ENCODE results near the gene HOPX. TPM values are rescaled to one million over a fixed set of nuclear protein-coding genes. Genes with fewer than 3 reads are reported as not detected.

Gene HOPX
- total and polyA plus RNA-seq, 2 of the 8 experiments (the other 6 are each of a cell fraction or from before 2014, with no cell fraction given) = not detected

DNA sequence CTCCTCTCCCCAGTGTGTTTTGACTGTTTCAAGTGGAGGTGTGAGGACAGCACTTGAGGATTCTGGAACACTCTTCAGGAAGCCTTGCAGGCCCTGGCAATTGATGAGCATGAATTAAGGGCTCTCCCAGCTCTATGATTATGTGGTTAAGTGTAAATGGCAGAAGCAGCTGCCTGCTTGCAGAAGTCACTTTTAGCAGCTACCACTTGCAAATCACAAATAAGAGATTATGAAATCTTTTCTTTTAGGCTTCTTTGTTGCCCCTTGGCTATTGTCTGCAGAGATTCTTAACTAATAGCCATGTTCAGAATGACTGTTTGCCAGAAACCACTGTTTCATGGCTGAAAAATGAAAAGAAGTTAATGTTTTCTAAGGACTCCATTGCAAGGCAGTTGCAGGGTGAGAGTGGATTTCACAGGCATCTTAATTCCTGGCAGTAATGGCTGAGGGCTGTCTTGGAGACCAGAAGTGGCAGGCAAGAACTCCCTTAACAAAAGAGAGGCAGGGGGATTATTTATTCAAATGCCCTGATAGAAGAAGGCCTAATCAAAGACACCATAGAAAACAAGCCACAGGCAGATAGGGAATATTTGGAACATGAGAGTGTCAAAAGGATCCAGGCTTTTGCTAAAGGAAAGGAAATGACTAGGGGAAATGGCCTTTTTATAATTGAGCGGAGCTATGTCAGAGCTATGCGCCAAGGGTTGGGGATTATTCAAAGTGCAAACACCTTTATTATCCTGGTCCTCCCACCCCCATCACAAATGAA is 8.3 kb upstream of the HOPX start:
- H2BK15ac ChIP-seq (ENCODE audit: low read length) = no peak overlapping the region
- no peak overlapping the region for H3K4ac ChIP-seq (replicated peaks; ENCODE audit: insufficient read length, low read depth, low read length)
- no peak overlapping the region for H4K91ac ChIP-seq (replicated peaks; ENCODE audit: insufficient read length, low read length)
- H2AFZ ChIP-seq (ENCODE audit: low read length) = no peak overlapping the region
- H3K14ac ChIP-seq (ENCODE audit: insufficient read length) = no peak overlapping the region
- H3K27me3 ChIP-seq (replicated peaks in 1 of 4; ENCODE audit: control insufficient read depth in 3 of 4, extremely low read depth in 1 of 4, insufficient read depth in 3 of 4, low read length in 3 of 4) = no peaks in the 10 kb centered on the region
- H2AK5ac ChIP-seq (ENCODE audit: low read depth, low read length) = no peak overlapping the region
- no peak overlapping the region for H3K27ac ChIP-seq (ENCODE audit: low read depth, low read length)
- no peak for TF ChIP-seq EZH2 (IDR thresholded peaks at IDR 0.05; ENCODE audit: low read depth, low read length, severe bottlenecking)
- TF ChIP-seq ASH2L (IDR thresholded peaks at IDR 0.05; ENCODE audit: low read length) = no peak
- no peak for TF ChIP-seq MAFK (IDR thresholded peaks at IDR 0.05; ENCODE audit: low read depth, low read length)
- TF ChIP-seq GABPA (IDR thresholded peaks at IDR 0.05; ENCODE audit: borderline replicate concordance, insufficient read depth, low read length) = no peak
- TF ChIP-seq BCL11A (IDR thresholded peaks at IDR 0.05; ENCODE audit: low read depth in 2 of 2, low read length in 2 of 2) = no peak
- TF ChIP-seq CEBPB (IDR thresholded peaks at IDR 0.05; ENCODE audit: low read depth, low read length) = no peak
- no peak for TF ChIP-seq KDM5A (IDR thresholded peaks at IDR 0.05; ENCODE audit: low read length)
- no peak for TF ChIP-seq FOSL1 (IDR thresholded peaks at IDR 0.05; ENCODE audit: insufficient read depth, low read depth, low read length)
- TF ChIP-seq POLR2A (IDR thresholded peaks at IDR 0.05; ENCODE audit: control extremely low read depth in 1 of 2, low read depth in 2 of 2, low read length in 2 of 2) = no peak
- TF ChIP-seq BRCA1 (IDR thresholded peaks at IDR 0.05; ENCODE audit: low read depth, low read length) = no peak
- no peak for TF ChIP-seq SRF (IDR thresholded peaks at IDR 0.05; ENCODE audit: low read depth, low read length)
- TF ChIP-seq CREB1 (IDR thresholded peaks at IDR 0.05) = no peak
- TF ChIP-seq RBBP5 (IDR thresholded peaks at IDR 0.05; ENCODE audit: borderline replicate concordance, low read depth, low read length) = no peak
- H3K36me3 ChIP-seq (ENCODE audit: control insufficient read depth in 2 of 4, insufficient read depth in 4 of 4, low read length in 3 of 4) = no peaks in the 10 kb centered on the region
- no peak overlapping the region for H2BK12ac ChIP-seq (ENCODE audit: low read depth, low read length)
- H3K9me3 ChIP-seq (ENCODE audit: insufficient read depth in 2 of 2, low read depth in 1 of 2, low read length in 1 of 2) = peaks cover 0 to 4% of the 10 kb centered on the region in 2 experiments; a peak in 1 of 4 replicates
- H3K23me2 ChIP-seq (ENCODE audit: low read depth, low read length) = no peaks in the 10 kb centered on the region; the same call in 1 of the 2 replicates
- H3K9ac ChIP-seq (replicated peaks in 1 of 4; ENCODE audit: extremely low read depth in 1 of 4, low read depth in 3 of 4, low read length in 3 of 4) = no peak overlapping the region
- no peaks in the 10 kb centered on the region for H3K79me2 ChIP-seq (ENCODE audit: control insufficient read depth in 1 of 2, insufficient read depth in 2 of 2, low read length in 2 of 2)
- no peaks in the 10 kb centered on the region for H4K20me1 ChIP-seq (replicated peaks in 1 of 2; ENCODE audit: control insufficient read depth in 1 of 2, insufficient read depth in 2 of 2, low read length in 2 of 2)
- no peak overlapping the region for H3K4me2 ChIP-seq (ENCODE audit: insufficient read depth in 1 of 2, low read depth in 2 of 2, low read length in 2 of 2)
- no peaks in the 10 kb centered on the region for H3K4me1 ChIP-seq (replicated peaks in 1 of 4; ENCODE audit: control insufficient read depth in 3 of 4, insufficient read depth in 4 of 4, low read length in 3 of 4)
- H3K18ac ChIP-seq (ENCODE audit: extremely low read depth, low read length) = no peak overlapping the region
- H2BK20ac ChIP-seq (ENCODE audit: low read length) = no peak overlapping the region
- no peak overlapping the region for H4K8ac ChIP-seq (ENCODE audit: extremely low read depth, insufficient read depth, low read length)
- no peak overlapping the region for H3K4me3 ChIP-seq (ENCODE audit: extremely low read depth in 1 of 4, insufficient read depth in 2 of 4, low read depth in 3 of 4, low read length in 4 of 4)
- H3K23ac ChIP-seq (ENCODE audit: insufficient read length) = no peak overlapping the region
- no peak overlapping the region for H4K5ac ChIP-seq (ENCODE audit: insufficient read length, low read depth, low read length)
- ChIA-PET CTCF (ENCODE audit: partially characterized antibody) (interaction anchor here (1.4 to 1.7 kb wide), 2 partner anchors 10 to 68 kb away, joined by 4 read pairs; no protein-coding TSS in a partner anchor), POLR2A (ENCODE audit: partially characterized antibody) (no interaction called here)
- FAIRE-seq (no peak), DNase-seq (ENCODE audit: low read depth in 1 of 2, low spot score in 2 of 2) (no peak)
- no peak overlapping the region for H2BK120ac ChIP-seq (replicated peaks; ENCODE audit: low read depth, low read length)
- no peak overlapping the region for H2BK5ac ChIP-seq (ENCODE audit: low read depth, low read length)
- 95% methylated on average over 2 of the region's 2 CpGs; no CpG with 5 or more reads in 1 of the 2 experiments for WGBS, 2 experiments (ENCODE audit: extremely low coverage in 1 of 2, insufficient coverage in 1 of 2, insufficient read length in 1 of 2, insufficient replicate concordance in 2 of 2, low coverage in 1 of 2, low lambda C conversion rate in 2 of 2, missing lambda C conversion rate in 1 of 2)
- H3K56ac ChIP-seq (replicated peaks; ENCODE audit: insufficient read length, low read depth, low read length) = no peak overlapping the region
- H3K79me1 ChIP-seq (ENCODE audit: low read depth, low read length) = no peaks in the 10 kb centered on the region

Measured in H1 (cell line).